Fibroblast of lung (primary cell): ENCODE data around the gene AGBL1. TPM values are rescaled to one million over a fixed set of nuclear protein-coding genes. Genes with fewer than 3 reads are reported as not detected.
A peak's percentile ranks its signal among the peaks of the same experiment; 100 is the strongest.
"Not testable (repeated sequence)": the region's sequence is repeated elsewhere in the genome, so short reads cannot be mapped to it uniquely, and the experiment has no call there.

ENCODE experiments used
- DNase-seq, 2 donors: peaks; one replicate each; pipeline versions ENCODE4 v3.0.0 to v3.0.0-alpha.2; 2010; ENCODE audit warnings: low read depth in 2 of 2
- H2AFZ ChIP-seq: 2 replicates; pipeline ENCODE4 v1.5.1; 2012; ENCODE audit warnings: low read length, control low read depth, inconsistent platforms
- H3K27ac ChIP-seq: 2 replicates; pipeline ENCODE4 v1.5.1; 2011; ENCODE audit warnings: low read length, control low read depth; ENCODE audit not compliant: insufficient read depth
- H3K27me3 ChIP-seq: 2 replicates; pipeline ENCODE4 v1.5.1; 2011; ENCODE audit warnings: mild to moderate bottlenecking, low read length; ENCODE audit not compliant: control insufficient read depth, insufficient read depth
- H3K36me3 ChIP-seq: 2 replicates; pipeline ENCODE4 v1.5.1; 2011; ENCODE audit warnings: low read length; ENCODE audit not compliant: control insufficient read depth, insufficient read depth
- H3K4me1 ChIP-seq: 2 replicates; pipeline ENCODE4 v1.5.1; 2011; ENCODE audit warnings: low read length; ENCODE audit not compliant: control insufficient read depth, insufficient read depth; ENCODE audit errors: extremely low read depth
- H3K4me2 ChIP-seq: 2 replicates; pipeline ENCODE4 v1.5.1; 2011; ENCODE audit warnings: low read length, control low read depth; ENCODE audit not compliant: insufficient read depth; ENCODE audit errors: extremely low read depth
- H3K4me3 ChIP-seq, 4 experiments: fragments of 200-600 bp in 1 of 4; sonication (generic) in 1 of 4; replicated peaks in 1 of 4; 2 replicates each; pipeline ENCODE4 v1.5.1; 2011 to 2016; ENCODE audit warnings: low read length in 4 of 4, low read depth in 3 of 4, mild to moderate bottlenecking in 3 of 4, control low read depth in 2 of 4, inconsistent platforms in 1 of 4, mixed read lengths in 1 of 4; ENCODE audit not compliant: insufficient read depth in 1 of 4; ENCODE audit errors: control extremely low read depth in 1 of 4
- H3K79me2 ChIP-seq: 2 replicates; pipeline ENCODE4 v1.5.1; 2012; ENCODE audit warnings: mild to moderate bottlenecking, low read length, inconsistent platforms; ENCODE audit not compliant: control insufficient read depth, insufficient read depth
- H3K9ac ChIP-seq: 2 replicates; pipeline ENCODE4 v1.5.1; 2011; ENCODE audit warnings: mild to moderate bottlenecking, low read length, control low read depth; ENCODE audit not compliant: insufficient read depth
- H3K9me3 ChIP-seq: 2 replicates; pipeline ENCODE4 v1.5.1; 2012; ENCODE audit warnings: low read depth, low read length; ENCODE audit not compliant: control insufficient read depth, insufficient read depth
- H4K20me1 ChIP-seq: 2 replicates; pipeline ENCODE4 v1.5.1; 2011; ENCODE audit warnings: low read length; ENCODE audit not compliant: control insufficient read depth, insufficient read depth; ENCODE audit errors: extremely low read depth
- EZH2 ChIP-seq: IDR thresholded peaks from 2 replicates; pipeline ENCODE4 v1.5.1; 2012; ENCODE audit warnings: low read length, control low read depth, mild to moderate bottlenecking; ENCODE audit errors: missing control alignments
- polyA plus RNA-seq, 2 donors: library from polyadenylated mRNA; depleted of rRNA in 1 of 2; stranded (reverse) in 1 of 2; unstranded in 1 of 2; fragments of >200 nt; gene quantifications; 2 replicates each; pipeline ENCODE4 v1.2.1, GENCODE V29; 2011 to 2012; ENCODE audit warnings: missing spikeins in 1 of 2
- total RNA-seq: library from RNA; depleted of rRNA; stranded (reverse); fragments of >200 nt; gene quantifications from 2 replicates; pipeline ENCODE4 v1.2.1, GENCODE V29; 2014
- TF ChIP-seq, protein P1 (sequence below), 2 donors: IDR thresholded peaks in 1 of 2; conservative IDR thresholded peaks in 1 of 2; 1 replicate in 1 of 2; 2 replicates in 1 of 2; pipeline ENCODE4 v1.5.1; 2011 to 2012; ENCODE audit warnings: low read length in 2 of 2, control low read depth in 1 of 2, inconsistent platforms in 1 of 2, low read depth in 1 of 2, mild to moderate bottlenecking in 1 of 2

The AGBL1 gene
- total and polyA plus RNA-seq, 2 donors (not counting 1 experiment from before 2014, with no cell fraction given): not detected

DNA sequence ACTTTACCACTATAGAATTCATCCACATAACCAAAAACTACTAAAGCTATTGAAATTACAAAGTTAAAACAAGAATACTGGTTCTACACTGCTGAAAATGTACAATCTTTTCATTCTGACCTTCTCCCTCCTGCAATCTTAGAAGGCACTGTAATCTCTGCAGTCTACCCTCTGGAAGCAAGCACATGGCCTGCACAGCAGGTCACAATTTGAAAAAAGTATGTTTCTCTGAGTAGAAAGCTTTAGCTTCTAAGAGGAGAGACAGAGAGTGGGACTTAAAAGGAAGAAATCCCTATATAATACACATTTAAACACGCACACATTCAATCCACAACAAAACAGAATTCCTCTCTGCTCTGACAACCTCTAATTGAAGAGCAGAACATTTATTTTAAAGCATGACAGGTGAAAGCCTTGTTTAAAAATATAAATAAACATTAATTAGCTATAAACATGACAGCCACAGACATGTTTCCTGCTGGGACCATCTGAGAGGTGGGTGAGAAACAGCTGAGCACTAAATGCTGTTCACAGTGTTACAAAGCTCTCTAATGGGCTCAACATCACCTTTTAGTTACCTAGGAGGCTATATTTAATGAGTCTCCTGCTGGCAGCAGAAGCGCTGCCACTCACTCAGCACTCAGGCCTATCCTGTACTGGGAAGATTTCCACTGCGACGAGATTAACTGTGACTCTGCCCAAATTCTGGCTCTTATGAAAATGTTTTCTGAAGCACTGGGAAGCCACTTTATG lies 447.4 kb downstream of the AGBL1 start:
- H3K36me3 ChIP-seq: no peaks in the 10 kb centered on the region
- no peak overlapping the region for H3K4me2 ChIP-seq
- no peaks in the 10 kb centered on the region for H3K4me1 ChIP-seq
- H3K9me3 ChIP-seq: no peaks in the 10 kb centered on the region
- no peak overlapping the region for H2AFZ ChIP-seq
- no peak overlapping the region for H3K27ac ChIP-seq
- H3K79me2 ChIP-seq: no peaks in the 10 kb centered on the region
- H4K20me1 ChIP-seq: no peaks in the 10 kb centered on the region
- TF ChIP-seq, protein P1, sequence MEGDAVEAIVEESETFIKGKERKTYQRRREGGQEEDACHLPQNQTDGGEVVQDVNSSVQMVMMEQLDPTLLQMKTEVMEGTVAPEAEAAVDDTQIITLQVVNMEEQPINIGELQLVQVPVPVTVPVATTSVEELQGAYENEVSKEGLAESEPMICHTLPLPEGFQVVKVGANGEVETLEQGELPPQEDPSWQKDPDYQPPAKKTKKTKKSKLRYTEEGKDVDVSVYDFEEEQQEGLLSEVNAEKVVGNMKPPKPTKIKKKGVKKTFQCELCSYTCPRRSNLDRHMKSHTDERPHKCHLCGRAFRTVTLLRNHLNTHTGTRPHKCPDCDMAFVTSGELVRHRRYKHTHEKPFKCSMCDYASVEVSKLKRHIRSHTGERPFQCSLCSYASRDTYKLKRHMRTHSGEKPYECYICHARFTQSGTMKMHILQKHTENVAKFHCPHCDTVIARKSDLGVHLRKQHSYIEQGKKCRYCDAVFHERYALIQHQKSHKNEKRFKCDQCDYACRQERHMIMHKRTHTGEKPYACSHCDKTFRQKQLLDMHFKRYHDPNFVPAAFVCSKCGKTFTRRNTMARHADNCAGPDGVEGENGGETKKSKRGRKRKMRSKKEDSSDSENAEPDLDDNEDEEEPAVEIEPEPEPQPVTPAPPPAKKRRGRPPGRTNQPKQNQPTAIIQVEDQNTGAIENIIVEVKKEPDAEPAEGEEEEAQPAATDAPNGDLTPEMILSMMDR (conservative IDR thresholded peaks at IDR 0.05 in 1 of 2, IDR thresholded peaks at IDR 0.05 in 1 of 2; ENCODE audit: low read depth in 1 of 2, low read length in 2 of 2): no peak
- no peak for TF ChIP-seq EZH2
- H3K27me3 ChIP-seq: no peaks in the 10 kb centered on the region
- no peak for DNase-seq
- no peak overlapping the region for H3K9ac ChIP-seq
- H3K4me3 ChIP-seq: no peak overlapping the region

DNA sequence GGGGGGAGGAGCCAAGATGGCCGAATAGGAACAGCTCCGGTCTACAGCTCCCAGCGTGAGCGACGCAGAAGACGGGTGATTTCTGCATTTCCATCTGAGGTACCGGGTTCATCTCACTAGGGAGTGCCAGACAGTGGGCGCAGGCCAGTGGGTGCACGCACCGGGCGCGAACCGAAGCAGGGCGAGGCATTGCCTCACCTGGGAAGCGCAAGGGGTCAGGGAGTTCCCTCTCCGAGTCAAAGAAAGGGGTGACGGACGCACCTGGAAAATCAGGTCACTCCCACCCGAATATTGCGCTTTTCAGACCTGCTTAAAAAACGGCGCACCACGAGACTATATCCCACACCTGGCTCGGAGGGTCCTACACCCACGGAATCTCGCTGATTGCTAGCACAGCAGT lies 448.4 kb downstream of the AGBL1 start:
- DNase-seq, H3K79me2 ChIP-seq, H3K9ac ChIP-seq, H3K9me3 ChIP-seq, H3K27me3 ChIP-seq, H3K36me3 ChIP-seq, H2AFZ ChIP-seq, H3K4me1 ChIP-seq, H3K4me3 ChIP-seq, H3K4me2 ChIP-seq, H4K20me1 ChIP-seq, H3K27ac ChIP-seq: not testable (repeated sequence)

DNA sequence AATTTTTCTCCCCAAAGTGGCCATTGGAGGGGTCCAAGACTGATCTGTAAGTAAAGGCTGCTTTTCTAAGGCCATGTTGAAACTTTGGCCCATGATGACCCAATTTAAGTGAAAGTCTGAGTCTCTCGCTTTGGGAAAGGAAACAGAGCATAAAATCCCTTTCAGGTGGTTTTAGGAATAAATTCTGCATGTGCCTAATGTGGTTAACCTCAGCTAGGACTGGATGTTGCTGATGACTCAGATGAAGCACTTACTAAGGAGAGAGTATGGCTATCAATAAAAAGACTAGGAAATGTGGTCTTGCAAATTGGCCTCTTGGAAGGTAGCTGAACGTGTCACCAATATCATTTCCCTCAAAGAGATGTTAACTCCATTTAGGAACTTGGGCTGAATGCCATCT lies 458.5 kb downstream of the AGBL1 start:
- Histone ChIP-seq H3K27me3 (no peaks in the 10 kb centered on the region), H2AFZ (no peak overlapping the region), H3K4me3 (no peak overlapping the region), H3K9me3 (no peaks in the 10 kb centered on the region), H4K20me1 (no peaks in the 10 kb centered on the region), H3K9ac (no peak overlapping the region), H3K4me1 (no peaks in the 10 kb centered on the region), H3K79me2 (no peaks in the 10 kb centered on the region), H3K27ac (no peak overlapping the region), H3K4me2 (no peak overlapping the region), H3K36me3 (no peaks in the 10 kb centered on the region)
- DNase-seq: peak in 1 of 2 donors; percentile 39
- TF ChIP-seq, protein P1 (conservative IDR thresholded peaks at IDR 0.05 in 1 of 2, IDR thresholded peaks at IDR 0.05 in 1 of 2; ENCODE audit: low read depth in 1 of 2, low read length in 2 of 2): no peak
- TF ChIP-seq EZH2: no peak
